HCT116 (cell line): Measurements from ENCODE around the gene RHOU.

Experiments
- CEBPB ChIP-seq: IDR thresholded peaks from 2 replicates; pipeline ENCODE4 v1.6.1; 2012; ENCODE audit warnings: low read depth
- EZH2 ChIP-seq: fragments of 200-600 bp; sonication (generic); IDR thresholded peaks from 2 replicates; pipeline ENCODE4 v1.6.1; 2017; ENCODE audit warnings: antibody characterized with exemption, mixed run types
- POLR2A ChIP-seq: IDR thresholded peaks from 2 replicates; pipeline ENCODE4 v1.7.0; 2011; ENCODE audit warnings: borderline replicate concordance; ENCODE audit not compliant: insufficient read depth, insufficient read length; ENCODE audit errors: extremely low read depth
- POLR2AphosphoS5 ChIP-seq: IDR thresholded peaks from 2 replicates; pipeline ENCODE4 v1.6.1; 2011; ENCODE audit warnings: mild to moderate bottlenecking, low read depth, low read length, moderate library complexity
- RAD21 ChIP-seq: IDR thresholded peaks from 2 replicates; pipeline ENCODE4 v1.6.1; 2012; ENCODE audit warnings: low read depth, mild to moderate bottlenecking
- SIN3A ChIP-seq: IDR thresholded peaks from 2 replicates; pipeline ENCODE4 v1.6.1; 2012; ENCODE audit warnings: low read depth
- SP1 ChIP-seq: IDR thresholded peaks from 2 replicates; pipeline ENCODE4 v1.6.1; 2012; ENCODE audit warnings: low read depth
- SRF ChIP-seq: IDR thresholded peaks from 2 replicates; pipeline ENCODE4 v1.6.1; 2012; ENCODE audit warnings: low read depth
- YY1 ChIP-seq: IDR thresholded peaks from 2 replicates; pipeline ENCODE4 v1.6.1; 2011; ENCODE audit warnings: low read length, low read depth, moderate library complexity, mild to moderate bottlenecking; ENCODE audit not compliant: insufficient replicate concordance; ENCODE audit errors: extremely low read depth
- ZNF274 ChIP-seq: fragments of 200-500 bp; sonication (Bioruptor generic); IDR thresholded peaks from 2 replicates; pipeline ENCODE4 v1.6.1; 2014; ENCODE audit warnings: mild to moderate bottlenecking, low read depth, low read length, inconsistent platforms
- TF ChIP-seq, protein P1 (sequence below), 3 experiments: fragments of 200-600 bp in 1 of 3; sonication (generic) in 1 of 3; IDR thresholded peaks in 2 of 3; conservative IDR thresholded peaks in 1 of 3; 2 replicates each; pipeline ENCODE4 v1.5.1; 2012 to 2017; ENCODE audit warnings: low read depth in 2 of 3, low read length in 2 of 3, antibody characterized with exemption in 1 of 3, borderline replicate concordance in 1 of 3, control low read depth in 1 of 3, mild to moderate bottlenecking in 1 of 3, mixed read lengths in 1 of 3, mixed run types in 1 of 3, moderate library complexity in 1 of 3; ENCODE audit not compliant: insufficient read depth in 1 of 3
- TF ChIP-seq, protein P2 (sequence below): IDR thresholded peaks from 2 replicates; pipeline ENCODE4 v1.6.1; 2012

DNA sequence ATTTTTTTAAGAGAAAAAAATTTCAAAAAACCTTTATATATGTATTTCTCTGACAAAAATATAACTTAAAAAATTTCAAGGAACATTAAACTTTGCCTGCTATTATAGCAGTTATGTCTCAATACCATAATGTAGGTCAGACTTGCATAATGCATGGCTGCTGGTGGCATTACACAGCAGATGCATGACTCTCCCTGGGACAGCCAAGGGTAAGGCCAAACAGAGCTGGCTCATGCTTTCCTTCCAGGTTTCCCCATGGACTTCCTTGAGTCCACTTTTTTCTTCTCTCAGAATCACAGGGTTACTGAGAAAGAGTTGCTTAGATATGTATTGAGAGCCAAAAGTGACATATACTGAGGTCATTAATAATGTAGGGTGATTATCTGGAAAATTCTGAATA is 43.7 kb downstream of the RHOU start:
- TF ChIP-seq ZNF274 = no peak
- no peak for TF ChIP-seq POLR2AphosphoS5
- no peak for TF ChIP-seq POLR2A
- no peak for TF ChIP-seq CEBPB
- TF ChIP-seq, protein P1, sequence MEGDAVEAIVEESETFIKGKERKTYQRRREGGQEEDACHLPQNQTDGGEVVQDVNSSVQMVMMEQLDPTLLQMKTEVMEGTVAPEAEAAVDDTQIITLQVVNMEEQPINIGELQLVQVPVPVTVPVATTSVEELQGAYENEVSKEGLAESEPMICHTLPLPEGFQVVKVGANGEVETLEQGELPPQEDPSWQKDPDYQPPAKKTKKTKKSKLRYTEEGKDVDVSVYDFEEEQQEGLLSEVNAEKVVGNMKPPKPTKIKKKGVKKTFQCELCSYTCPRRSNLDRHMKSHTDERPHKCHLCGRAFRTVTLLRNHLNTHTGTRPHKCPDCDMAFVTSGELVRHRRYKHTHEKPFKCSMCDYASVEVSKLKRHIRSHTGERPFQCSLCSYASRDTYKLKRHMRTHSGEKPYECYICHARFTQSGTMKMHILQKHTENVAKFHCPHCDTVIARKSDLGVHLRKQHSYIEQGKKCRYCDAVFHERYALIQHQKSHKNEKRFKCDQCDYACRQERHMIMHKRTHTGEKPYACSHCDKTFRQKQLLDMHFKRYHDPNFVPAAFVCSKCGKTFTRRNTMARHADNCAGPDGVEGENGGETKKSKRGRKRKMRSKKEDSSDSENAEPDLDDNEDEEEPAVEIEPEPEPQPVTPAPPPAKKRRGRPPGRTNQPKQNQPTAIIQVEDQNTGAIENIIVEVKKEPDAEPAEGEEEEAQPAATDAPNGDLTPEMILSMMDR (IDR thresholded peaks at IDR 0.05 in 2 of 3, conservative IDR thresholded peaks at IDR 0.05 in 1 of 3; ENCODE audit: borderline replicate concordance in 1 of 3, insufficient read depth in 1 of 3, low read depth in 2 of 3, low read length in 2 of 3) = no peak
- TF ChIP-seq SRF = no peak
- TF ChIP-seq YY1 = no peak
- TF ChIP-seq SIN3A = no peak
- TF ChIP-seq SP1 = no peak
- TF ChIP-seq, protein P2, sequence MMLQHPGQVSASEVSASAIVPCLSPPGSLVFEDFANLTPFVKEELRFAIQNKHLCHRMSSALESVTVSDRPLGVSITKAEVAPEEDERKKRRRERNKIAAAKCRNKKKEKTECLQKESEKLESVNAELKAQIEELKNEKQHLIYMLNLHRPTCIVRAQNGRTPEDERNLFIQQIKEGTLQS = no peak
- no peak for TF ChIP-seq EZH2
- no peak for TF ChIP-seq RAD21
